Suppressor macrophage treated with lipopolysaccharide for 1 hour (primary cell): ENCODE data around the gene DHX32.

Experiments
- DNase-seq, 3 donors: peaks; one replicate each; pipeline ENCODE4 v3.0.0-alpha.2; 2020 to 2022

The DHX32 gene

DNA sequence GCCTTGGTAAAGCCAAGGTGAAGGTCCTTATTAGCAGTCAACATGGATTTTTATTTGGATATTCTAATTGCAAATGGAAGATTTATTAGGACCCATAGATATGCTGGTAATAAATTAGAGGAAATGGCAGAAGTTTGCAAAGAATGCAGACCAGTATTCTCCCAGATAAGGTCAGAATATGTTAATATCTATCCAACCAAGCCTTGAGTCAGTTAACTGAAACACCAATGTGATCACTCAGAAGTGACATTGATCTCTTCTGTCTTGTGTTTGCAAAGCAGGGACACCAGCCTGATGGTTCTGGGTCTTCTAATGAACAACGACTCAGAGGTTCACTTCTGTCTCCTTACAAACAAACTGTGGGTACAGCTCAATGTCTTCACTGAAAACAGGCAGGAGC, 79.5 kb downstream of the DHX32 start:
- DNase-seq = no peak

DNA sequence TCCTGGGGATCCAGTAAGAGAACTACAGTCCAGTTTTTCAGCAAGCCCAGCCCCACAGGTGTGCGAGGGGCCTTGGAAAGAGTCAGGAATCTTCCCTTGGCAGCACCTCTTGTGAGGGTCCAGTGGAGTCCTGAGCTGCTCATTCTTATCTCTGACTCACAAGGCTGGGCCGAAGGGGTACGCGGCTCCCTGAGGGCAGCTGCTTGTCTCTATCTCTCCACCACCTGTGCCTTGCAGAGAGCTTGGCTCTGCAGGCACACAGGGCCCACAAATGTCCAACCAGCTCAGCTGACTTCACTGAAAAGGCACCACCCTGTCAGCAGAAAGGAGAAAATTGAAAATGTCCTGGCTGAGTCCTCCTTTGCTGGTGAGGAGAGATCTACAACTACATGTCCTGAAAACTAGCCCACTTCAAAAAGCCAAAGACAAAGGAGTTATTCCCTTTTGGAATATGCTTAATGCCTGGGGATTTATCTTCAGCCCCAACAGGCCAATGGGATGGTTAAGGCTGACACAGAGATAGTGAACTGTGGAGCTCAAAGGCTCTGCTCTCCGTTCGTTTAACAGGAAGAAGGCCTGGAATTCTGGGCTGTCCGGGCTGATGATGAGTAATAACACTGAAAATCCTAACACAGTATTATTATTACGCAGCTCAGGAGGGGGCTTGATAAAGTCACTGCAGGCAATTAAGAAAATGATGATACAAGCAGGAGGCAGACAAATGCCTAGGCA, 81.5 kb downstream of the DHX32 start:
- DNase-seq = no peak

DNA sequence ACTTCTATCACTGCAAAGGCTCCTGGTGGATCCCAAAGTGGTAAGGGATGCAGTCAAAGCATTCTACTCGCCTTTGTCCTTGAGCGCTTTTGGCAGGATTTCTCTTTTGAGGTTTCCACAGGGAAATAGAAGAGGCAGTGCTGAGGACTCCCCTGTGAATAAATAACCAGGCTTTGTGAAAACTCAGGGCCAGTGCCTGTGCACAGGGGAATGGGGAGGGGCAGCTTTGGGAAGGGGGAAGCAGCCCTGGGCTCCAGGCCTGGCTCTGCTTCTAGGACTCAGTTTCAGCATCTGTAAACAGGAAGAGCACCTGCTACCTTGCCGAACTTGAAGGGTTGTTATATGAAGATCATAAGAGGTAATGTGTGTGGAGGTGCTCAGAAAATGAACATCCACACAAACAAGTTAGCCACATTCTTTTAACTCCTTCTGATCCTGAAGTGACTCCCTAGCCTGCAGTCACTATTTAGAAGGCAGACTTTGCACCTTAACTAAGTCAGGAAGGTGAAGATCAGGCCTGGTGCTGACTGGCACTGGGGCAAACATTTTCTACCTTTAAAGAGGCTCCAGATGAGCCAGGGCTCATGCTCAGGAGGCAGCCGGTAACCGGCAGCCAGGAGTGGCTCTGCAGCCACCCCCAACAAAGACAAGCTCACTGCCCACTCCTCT, 83.0 kb downstream of the DHX32 start:
- DNase-seq = no peak

DNA sequence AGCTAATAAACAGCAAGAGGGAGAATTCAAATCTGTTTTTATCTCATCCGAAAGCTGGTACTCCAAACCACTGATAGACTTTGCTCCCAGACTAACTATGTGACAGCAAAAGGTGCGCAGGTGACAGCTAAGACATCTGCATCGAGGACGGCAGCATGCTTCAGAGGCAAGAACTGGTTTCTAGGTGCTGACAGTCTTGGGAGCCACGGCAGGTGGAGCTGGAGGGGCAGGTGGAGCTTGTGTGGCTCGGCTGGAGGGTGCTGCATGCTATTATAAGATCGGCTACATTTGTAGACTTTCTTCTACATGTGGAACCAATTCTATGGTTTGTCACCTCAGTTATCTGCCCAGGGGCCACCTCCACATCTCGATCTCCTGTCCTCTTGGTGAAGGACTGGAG, 83.7 kb downstream of the DHX32 start:
- DNase-seq = no peak

DNA sequence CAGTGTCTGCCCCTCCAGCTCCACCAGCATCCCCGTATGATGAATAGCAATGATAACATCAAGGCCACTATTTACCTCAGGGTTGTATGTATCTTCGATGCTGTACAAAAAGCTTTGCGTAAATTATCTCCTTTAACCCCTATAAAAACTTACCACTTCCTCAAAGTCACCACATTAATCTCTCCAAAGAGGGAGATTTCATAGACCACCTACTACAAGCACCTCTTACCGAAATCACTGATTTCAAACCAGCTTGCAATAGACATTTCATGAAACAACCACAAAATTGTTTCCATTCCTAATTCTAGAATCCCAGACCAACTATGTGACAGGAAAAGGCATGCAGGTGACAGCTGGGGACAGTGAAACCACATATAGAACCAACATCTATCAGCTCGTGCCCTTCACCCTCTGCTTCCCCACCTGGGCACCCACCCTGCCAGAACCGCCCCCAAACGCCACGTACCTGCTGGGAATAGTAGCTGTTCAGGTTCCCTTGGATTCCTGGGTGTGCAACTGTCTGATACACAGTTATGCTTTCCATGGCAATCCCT, 85.4 kb downstream of the DHX32 start:
- no peak for DNase-seq

DNA sequence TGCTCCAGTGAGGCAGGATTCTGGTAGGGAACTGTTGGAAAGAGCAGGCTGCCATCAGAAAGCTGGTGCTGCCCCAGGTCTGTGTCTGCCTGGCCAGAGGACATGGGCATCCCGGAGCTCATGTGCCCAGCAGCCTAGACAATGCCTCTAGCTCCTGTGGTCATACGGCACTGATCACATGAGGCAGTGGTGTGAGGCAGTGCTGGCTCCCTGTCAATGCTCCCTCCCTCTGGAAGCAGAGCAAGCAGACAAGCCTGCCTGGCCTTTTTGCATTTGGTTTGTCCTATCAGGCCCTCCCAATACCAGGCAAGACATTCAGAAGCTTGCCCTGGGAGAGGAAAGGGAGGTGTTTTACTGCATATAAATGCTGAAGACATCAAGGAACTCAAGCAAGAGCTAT, 86.0 kb downstream of the DHX32 start:
- DNase-seq = no peak

DNA sequence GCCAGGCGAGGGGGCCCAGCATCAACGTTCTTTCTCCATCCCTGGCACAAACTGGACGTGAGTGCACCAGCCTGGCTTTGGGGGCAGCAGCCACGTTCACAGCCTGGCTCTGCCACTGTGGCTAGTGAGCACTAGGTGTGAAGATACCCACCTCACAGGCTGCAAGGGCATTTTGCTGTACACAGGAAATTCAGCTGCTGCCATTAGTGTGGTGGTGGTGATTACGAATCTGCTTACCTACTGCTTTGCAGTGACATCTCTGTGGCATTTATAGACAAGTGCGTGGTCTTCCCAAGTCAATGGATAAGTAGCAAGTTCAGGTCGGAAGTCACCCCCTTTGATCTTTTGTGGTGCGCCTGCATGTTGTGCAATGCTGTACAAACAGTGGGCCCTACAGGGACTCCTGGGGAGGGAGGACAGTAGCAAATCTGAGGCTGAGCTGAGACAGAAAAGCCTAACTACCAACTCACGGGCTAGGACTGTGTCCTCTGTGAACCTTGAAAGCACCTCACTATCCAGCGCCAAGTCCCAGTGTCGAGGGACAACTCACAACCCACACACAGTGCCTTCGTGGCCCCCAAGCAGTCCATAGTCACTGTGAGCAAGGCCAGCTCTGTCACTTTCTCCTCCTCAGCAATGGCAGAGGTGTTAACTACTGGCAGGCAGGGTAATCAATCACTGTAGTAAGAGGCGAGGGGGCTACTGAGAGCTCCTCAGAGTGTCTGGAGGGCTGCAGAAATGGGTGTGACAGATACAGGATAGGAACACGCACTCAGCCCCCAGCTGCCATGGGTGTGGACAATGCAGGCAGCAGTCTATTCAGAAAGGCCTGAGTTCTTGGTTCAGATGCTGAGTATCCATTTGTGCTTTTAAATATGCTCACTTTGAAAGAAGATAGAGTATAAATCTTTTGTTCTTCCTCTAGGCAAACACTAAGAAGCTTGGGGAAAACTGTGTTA, 88.5 kb downstream of the DHX32 start:
- no peak for DNase-seq

DNA sequence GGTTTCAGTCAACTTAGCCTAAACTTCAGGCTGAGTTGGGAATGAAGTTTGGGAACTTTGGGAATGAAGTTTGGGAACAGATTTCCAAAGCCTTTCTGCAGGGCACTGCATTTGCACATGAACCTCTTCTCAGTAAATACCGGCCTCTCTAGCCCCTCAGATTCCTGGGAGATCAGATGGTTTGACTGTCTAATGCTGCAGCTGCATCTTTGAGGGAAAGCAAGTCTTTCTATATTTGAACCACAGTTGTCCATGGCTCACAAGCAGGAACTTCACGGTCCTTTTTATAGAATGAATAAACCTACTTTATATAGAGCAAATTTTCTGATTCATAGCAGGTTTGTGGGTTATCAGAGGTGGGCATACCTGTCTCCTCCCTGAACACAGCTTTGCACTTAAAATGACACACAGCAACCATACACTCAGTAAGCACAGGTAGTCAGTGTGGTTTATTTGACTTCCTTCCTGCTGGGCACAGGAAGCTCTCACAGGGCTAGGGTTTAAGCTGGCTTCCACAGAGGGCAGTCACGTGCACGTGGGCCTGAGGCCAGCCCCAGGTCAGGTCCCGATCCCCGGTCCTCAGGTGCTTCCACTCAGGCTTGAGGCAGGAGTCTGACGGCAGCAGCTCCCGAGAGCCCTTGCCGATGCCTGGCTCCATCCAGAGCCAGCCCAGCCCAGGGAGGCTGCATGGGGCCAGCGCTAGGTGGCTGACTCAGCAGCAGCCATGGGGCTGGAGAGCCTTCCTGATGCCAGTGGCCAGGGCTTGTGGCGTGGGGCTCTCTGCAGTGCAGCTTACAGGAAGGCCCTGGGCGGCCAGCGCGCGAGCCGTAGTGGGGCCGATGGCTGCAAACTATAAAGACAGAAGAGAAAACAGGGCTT, 92.7 kb downstream of the DHX32 start:
- DNase-seq = no peak
